Body of pancreas (tissue), 4 donors: ENCODE results near the gene LILRA5. TPM values are rescaled to one million over a fixed set of nuclear protein-coding genes. Genes with fewer than 3 reads are reported as not detected.

ENCODE experiments used
- ATAC-seq: fragments of 150-250 bp; one replicate; pipeline ENCODE4 v1.9.1; 2016
- DNase-seq, 4 donors: peaks; one replicate each; pipeline ENCODE4 v3.0.0-alpha.2; 2019
- H3K27ac ChIP-seq, 4 donors: fragments of 200-600 bp; sonication (generic); 1 replicate in 3 of 4; 2 replicates in 1 of 4; pipeline versions ENCODE4 v1.5.1 to v1.6.1; 2016 to 2019; ENCODE audit warnings: mild to moderate bottlenecking in 1 of 4, mixed read lengths in 1 of 4, moderate library complexity in 1 of 4
- H3K27me3 ChIP-seq, 2 donors: fragments of 200-600 bp; sonication (generic); one replicate each; pipeline ENCODE4 v1.6.0; 2016; ENCODE audit warnings: mild to moderate bottlenecking in 1 of 2
- H3K36me3 ChIP-seq, 2 donors: fragments of 200-600 bp; sonication (generic); replicated peaks in 1 of 2; 2 replicates each; pipeline ENCODE4 v1.5.1; 2016; ENCODE audit warnings: low read depth in 2 of 2; ENCODE audit not compliant: insufficient read depth in 1 of 2
- H3K4me1 ChIP-seq: fragments of 200-600 bp; sonication (generic); one replicate; pipeline ENCODE4 v1.6.0; 2016
- H3K4me3 ChIP-seq, 2 donors: fragments of 200-600 bp; sonication (generic); 1 replicate in 1 of 2; 2 replicates in 1 of 2; pipeline ENCODE4 v1.5.1; 2016 to 2019
- H3K9me3 ChIP-seq, 3 donors: fragments of 200-600 bp; sonication (generic); 1 replicate in 2 of 3; 2 replicates in 1 of 3; pipeline ENCODE4 v1.5.1; 2016
- CTCF ChIP-seq, 7 experiments: fragments of 450-650 bp in 4 of 7; fragments of 200-600 bp in 3 of 7; sonication (generic) in 3 of 7; IDR thresholded peaks; one replicate each; pipeline ENCODE4 v1.5.1; 2016 to 2019; ENCODE audit warnings: antibody characterized with exemption in 7 of 7
- POLR2A ChIP-seq, 3 donors: fragments of 450-650 bp; IDR thresholded peaks; one replicate each; pipeline ENCODE4 v1.6.1; 2016; ENCODE audit warnings: antibody characterized with exemption in 3 of 3, mild to moderate bottlenecking in 2 of 3
- WGBS, 2 donors: methylation state at CpG; one replicate each; pipeline ENCODE4 v1.1.5; 2017; 5-methylcytosine and 5-hydroxymethylcytosine counted together
- intact Hi-C: fragments of 100-400 bp; cut with DNase I; formaldehyde crosslinking; loops from one replicate; pipeline ENCODE4 v1.15.1; 2023
- total RNA-seq, 2 donors: library from RNA; depleted of rRNA; stranded (reverse); fragments of >200 nt; gene quantifications; one replicate each; pipeline ENCODE4 v1.1.0, GENCODE V29; 2016

The LILRA5 gene
- total RNA-seq, 2 donors from 2014 or later, result 0.78 TPM; not detected in 1

GRCh38 chr19:54299515-54299914, 13.5 kb downstream of the LILRA5 start:
- DNase-seq (no peak), ATAC-seq (no peak)
- 70 to 75% methylated on average over 5 of the region's 5 CpGs for WGBS, 2 donors
- intact Hi-C loops, result no loop called here
- Histone ChIP-seq H3K9me3 (no peaks in the 10 kb centered on the region), H3K4me1 (no peaks in the 10 kb centered on the region), H3K27ac (no peak overlapping the region), H3K27me3 (no peaks in the 10 kb centered on the region), H3K36me3 (no peaks in the 10 kb centered on the region), H3K4me3 (no peak overlapping the region)
- TF ChIP-seq CTCF (IDR thresholded peaks at IDR 0.05), result no peak
- TF ChIP-seq POLR2A (IDR thresholded peaks at IDR 0.05), result no peak

DNA sequence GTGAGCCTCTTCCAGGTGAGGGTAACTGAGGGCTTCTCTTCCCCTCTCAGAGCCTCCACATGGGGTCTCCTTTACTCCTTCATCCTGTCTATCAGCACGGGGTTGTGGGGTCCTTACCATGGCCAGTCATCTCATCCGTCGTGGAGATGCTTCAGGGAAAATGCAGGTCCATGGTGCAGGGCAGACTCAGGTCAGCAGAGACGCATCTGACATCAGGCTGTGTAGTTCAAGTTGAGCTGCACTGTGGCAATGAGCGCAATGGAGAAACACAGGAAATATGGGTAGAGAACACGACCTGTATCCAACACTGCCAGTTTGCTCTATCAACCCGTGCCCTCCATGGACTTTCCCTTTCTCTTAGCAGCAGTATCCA, 13.9 kb downstream of the LILRA5 start:
- Histone ChIP-seq H3K9me3 (no peaks in the 10 kb centered on the region), H3K27ac (no peak overlapping the region), H3K36me3 (no peaks in the 10 kb centered on the region), H3K4me3 (no peak overlapping the region), H3K27me3 (no peaks in the 10 kb centered on the region), H3K4me1 (no peaks in the 10 kb centered on the region)
- ATAC-seq, result no peak
- intact Hi-C loops, result no loop called here
- WGBS, 2 donors, result 36 to 41% methylated on average over 7 of the region's 7 CpGs
- no peak for TF ChIP-seq CTCF (IDR thresholded peaks at IDR 0.05)
- TF ChIP-seq POLR2A (IDR thresholded peaks at IDR 0.05), result no peak
- no peak for DNase-seq

GRCh38 chr19:54298357-54299125, 14.4 kb downstream of the LILRA5 start:
- Histone ChIP-seq H3K27ac (no peak overlapping the region), H3K9me3 (no peaks in the 10 kb centered on the region), H3K36me3 (no peaks in the 10 kb centered on the region), H3K4me1 (no peaks in the 10 kb centered on the region), H3K4me3 (no peak overlapping the region), H3K27me3 (no peaks in the 10 kb centered on the region)
- no peak for DNase-seq
- TF ChIP-seq CTCF (IDR thresholded peaks at IDR 0.05) (no peak), POLR2A (IDR thresholded peaks at IDR 0.05) (no peak)
- WGBS, 2 donors, result 32 to 60% methylated on average over 1 to 4 of the region's 4 CpGs
- intact Hi-C loops, result no loop called here
- ATAC-seq, result no peak

GRCh38 chr19:54297759-54298305, 15.1 kb downstream of the LILRA5 start:
- ATAC-seq, result no peak
- H3K36me3 ChIP-seq, result no peaks in the 10 kb centered on the region
- intact Hi-C loops, result no loop called here

More at GRCh38 chr19:54297759-54298305, 15.1 kb downstream of the LILRA5 start:
- Histone ChIP-seq H3K4me1 (no peaks in the 10 kb centered on the region), H3K27ac (no peak overlapping the region), H3K4me3 (no peak overlapping the region), H3K27me3 (no peaks in the 10 kb centered on the region), H3K9me3 (no peaks in the 10 kb centered on the region)
- 17 to 37% methylated on average over 7 of the region's 7 CpGs for WGBS, 2 donors
- DNase-seq, result no peak
- TF ChIP-seq CTCF (IDR thresholded peaks at IDR 0.05) (no peak), POLR2A (IDR thresholded peaks at IDR 0.05) (no peak)
